GM20431 (cell line): Measurements from ENCODE around the gene PTPRK.

Source experiments
- in situ Hi-C: fragments of 300-500 bp; cut with MseI, MboI; formaldehyde crosslinking; loops from one replicate; pipeline ENCODE4 v1.15.0; 2020; ENCODE audit warnings: low sequenced_read_pairs; ENCODE audit not compliant: unreplicated experiment

PTPRK gene

DNA sequence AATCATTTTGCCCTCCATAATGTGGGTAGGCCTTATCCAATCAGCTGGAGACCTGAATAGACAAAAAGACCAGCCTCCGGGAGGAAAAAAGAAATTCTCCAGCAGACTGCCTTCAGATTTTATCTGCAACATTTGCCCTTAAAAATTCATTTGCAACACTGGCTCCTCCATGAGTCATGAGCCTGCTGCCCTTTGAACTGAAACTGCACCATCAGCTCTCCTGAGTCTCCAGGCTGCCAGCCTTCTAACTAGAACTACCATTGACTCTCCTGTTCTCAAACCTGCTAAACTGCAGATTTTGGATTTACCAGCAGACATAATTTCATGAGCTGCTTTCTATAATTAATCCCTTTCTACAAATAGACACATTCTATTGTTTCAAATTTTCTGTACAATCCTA lies 395.7 kb downstream of the PTPRK start:
- in situ Hi-C loops: no loop called here

DNA sequence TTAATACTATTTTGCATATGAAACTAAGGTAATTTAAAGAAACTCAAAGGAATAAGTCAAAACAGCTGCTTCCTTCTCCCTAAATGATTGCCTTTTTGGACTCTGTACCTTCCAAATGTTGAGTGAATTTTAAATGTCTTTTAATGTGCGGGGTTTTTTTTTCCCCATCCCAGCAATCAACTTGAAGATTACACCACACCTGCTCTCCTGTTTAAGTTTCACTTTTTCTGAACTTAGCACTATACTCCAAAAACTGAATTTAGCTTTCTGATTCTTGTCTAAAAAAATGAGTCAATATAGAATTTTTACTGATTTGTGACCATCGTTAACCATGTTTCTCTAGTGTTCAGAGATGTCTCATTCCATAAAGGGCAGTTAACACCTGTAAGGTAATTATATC lies 398.8 kb downstream of the PTPRK start:
- in situ Hi-C loops: no loop called here

DNA sequence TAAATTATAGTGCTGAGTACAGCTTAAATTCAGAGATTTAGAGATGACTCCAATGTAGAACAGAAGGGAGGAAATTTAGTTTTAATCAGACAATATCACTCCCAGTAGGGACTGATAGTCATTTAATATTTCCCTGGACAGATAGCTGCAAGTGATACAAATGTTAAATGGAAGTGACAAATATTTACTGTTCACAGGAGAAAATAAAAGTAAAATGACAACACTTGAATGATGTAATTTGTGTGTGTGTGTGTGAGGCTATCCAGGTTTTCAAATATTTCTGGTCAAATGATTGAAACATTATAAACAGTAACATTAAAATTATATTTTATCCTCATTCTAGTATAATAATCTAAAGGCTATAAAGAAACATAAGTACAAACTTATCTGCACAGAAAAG lies 399.2 kb downstream of the PTPRK start:
- in situ Hi-C loops: no loop called here

DNA sequence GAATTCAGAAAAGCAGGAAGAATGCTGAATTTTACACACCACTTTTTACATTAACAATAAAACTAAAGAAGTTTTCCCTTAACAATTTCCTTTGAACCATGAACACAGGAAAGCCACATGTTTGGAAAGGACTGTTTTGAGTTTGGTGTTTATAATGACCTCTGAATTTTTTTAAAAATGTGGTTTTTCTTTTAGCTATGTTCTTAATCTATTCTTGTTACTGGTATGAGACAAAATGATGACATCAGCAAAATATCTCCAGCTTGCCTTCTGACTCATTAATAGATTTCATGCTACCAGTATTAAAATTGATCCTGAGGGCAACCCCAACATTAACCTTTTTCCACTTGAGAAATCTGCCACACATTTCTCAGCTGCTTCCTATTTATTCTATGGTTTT lies 402.0 kb downstream of the PTPRK start:
- in situ Hi-C loops: no loop called here

DNA sequence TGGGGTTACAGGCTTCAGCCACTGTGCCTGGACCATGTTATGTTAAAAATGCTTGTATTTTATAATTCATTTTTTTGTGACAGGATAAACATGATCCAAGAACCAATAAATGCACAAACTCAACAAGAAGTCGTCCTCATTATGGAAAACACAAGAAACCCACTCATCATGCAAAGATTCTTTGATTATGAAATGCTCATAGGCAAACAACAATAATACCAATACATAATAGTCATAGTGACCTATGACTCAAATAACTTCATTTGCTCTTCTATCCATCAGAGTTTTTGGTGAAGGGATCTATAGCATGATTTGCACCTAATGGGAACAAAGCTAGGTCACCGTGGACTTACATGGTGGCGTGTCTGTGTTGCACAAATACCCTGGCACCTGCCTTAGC lies 402.5 kb downstream of the PTPRK start:
- in situ Hi-C loops: no loop called here

DNA sequence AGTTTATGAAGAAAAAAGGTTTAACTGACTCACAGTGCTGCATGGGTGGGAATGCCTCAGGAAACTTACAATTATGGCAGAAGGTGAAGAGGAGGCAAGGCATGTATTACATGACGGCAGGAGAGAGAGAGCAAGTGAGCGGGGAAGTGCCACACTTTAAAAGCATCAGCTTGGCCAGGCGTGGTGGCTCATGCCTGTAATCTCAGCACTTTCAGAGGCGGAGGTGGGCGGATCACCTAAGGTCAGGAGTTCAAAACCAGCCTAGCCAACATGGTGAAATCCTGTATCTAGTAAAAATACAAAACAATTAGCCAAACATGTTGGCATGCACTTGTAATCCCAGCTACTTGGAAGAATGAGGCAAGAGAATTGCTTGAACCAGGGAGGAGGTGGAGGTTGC lies 406.2 kb downstream of the PTPRK start:
- in situ Hi-C loops: no loop called here

DNA sequence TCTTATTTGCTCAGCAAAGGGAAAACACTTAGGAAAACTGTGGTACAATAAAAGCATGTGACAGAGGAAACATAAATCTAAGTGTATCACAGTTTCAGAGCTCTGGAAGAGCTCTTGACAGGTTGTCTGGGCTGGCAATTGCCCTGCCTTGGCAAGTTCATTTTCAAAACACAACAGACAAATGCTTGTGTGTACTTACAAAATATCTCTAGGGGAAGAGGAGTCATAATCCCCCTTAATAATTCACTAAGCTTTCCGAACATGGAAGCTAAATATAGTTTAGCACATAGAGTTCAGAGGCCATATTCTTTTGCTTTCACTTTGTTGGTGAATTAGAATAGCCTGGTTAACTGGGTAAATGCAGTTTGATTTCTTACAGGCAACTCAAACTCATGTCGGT lies 407.9 kb downstream of the PTPRK start:
- in situ Hi-C loops: no loop called here

DNA sequence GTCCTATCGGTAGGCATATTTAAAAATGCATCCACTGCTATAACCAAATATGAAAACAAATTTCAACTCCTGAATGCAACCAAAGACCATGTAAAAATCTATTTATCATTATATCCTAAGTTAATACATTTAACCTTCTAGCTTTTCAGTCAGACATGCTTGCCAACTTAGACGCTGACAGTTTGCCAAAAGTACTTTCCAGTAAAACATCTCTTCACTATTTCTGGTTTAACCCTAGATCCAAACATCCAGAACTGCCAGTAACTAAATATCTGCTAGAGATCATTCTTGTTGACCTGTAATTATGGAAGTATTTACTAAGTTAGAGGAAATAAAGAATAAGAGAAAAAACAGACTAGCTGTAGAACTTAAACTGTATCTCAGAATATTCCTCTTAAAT lies 409.3 kb downstream of the PTPRK start:
- in situ Hi-C loops: no loop called here

DNA sequence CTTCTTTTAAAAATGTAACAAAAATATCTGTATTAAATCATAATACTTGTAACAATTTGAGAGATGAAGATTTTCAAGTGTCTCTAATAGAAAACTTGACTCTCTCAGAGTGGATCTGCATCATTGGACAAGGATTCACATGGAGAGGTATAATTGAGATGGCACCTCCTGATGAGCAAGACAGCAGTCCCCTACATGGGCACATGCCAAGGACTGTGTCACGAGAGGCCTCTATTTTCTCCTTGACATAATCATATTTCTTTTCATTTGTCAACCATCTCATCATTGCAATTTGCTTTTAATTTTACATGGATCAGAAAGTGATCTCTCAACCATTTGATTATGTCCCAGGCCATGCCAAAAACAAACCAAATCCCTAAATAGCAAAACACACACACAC lies 412.7 kb downstream of the PTPRK start:
- in situ Hi-C loops: no loop called here

DNA sequence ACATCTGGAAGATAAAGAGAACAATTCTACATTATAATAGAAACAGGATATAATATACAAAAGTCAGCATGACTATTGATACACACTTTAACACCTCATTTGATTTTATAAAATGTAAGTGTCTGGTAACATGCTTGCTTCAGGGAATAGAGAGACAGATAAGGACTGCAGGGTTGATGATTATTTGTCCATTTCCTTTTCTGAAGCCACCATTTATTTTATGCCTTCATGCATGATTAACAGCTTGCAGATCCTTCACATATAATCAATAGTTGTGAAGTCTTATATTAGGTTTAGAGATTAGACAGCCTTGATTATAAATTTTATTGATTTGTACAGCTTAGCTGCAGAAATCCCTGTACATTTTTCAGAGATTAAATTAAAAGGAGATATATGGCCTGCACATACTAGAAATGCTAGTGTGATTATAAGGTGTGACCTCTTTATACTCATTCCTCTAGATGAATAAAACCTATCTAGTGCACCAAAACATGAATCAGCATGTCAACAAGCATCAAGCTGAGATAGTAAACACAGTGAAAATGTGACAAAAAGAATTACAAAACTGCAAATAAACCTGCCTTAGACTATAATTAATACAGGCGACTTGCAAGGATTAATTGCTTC lies 420.7 kb downstream of the PTPRK start:
- in situ Hi-C loops: no loop called here

DNA sequence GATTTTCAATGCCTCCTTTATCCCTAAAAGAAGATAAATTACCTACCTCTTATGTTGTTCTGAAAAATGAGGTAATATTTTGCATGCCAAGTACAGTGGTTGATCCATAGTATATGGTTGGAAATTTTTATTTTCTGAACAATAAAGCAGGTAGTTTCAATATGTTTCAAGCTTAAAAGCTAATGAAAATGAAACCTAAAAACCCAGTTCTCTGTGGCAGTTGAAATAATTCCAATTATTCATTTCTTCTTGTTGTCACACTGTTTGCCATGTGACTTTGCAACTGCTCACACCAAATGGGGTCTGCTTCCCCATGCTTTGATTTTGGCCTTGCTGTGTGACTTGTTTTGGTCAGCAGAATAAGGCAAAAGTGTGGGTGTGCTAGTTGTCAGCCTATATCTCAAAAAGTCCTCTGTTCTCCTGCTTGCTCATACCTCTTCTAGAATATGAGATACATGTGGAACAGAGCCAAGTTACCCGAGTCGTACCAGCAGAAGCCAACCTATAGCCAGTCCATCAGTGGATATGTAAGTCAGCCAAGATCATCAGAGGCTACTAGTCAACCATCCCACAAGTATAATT lies 422.3 kb downstream of the PTPRK start:
- in situ Hi-C loops: no loop called here

DNA sequence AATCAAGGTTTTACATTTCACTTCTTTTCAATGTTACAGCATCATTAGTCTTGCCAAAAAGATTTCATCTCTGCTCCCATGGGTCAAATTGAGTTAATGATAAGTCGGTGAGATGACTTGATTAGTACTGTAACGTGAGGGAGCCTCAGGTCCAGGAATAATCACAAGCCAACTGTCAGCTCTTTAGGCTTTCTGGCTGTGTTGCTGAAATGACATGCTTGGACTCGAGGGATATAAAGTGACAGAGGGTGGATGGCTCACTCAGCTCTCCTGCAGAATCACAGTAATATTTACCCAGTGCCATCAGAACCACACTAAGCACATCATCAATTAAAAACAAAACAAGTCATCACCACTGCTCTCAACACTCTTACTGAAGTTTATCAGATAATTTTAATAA lies 423.4 kb downstream of the PTPRK start:
- in situ Hi-C loops: no loop called here

DNA sequence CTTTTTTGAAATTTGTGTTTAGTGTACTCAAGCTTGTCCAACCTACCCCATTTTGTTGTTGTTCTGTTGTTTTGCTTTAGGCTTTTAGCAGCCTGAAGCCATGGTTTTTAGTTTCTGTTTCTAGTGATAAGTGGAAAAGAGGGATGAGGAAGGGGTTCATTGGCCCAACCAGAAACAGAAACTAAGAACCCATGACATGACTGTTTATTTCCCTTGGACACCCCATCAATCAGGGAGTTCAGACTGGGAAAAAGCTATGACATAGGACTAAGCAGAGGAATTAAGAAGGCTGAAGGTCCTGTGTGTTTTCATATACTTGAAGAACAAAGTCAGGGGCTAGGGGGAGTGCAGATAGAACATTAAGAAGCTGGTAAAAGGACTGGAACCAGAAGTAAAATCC lies 425.0 kb downstream of the PTPRK start:
- in situ Hi-C loops: no loop called here

DNA sequence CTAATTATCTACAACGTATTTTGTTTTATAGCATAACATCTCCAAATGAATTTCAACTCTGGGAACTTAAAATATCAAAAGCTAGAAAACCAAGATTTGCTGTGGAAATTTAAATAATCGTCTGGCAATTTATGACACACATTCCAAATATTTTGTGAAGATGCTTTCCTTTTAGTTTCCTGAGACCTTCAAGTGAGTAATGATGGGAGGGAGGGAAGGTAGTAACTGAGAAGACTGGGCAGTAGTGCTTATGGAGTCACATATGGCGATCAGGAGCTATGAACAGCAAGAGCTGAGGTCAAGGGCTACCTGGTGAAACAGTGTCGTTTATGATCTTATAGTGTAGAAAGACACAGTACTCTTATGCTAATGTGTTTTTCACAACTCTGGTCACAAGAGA lies 441.4 kb downstream of the PTPRK start:
- in situ Hi-C loops: no loop called here

DNA sequence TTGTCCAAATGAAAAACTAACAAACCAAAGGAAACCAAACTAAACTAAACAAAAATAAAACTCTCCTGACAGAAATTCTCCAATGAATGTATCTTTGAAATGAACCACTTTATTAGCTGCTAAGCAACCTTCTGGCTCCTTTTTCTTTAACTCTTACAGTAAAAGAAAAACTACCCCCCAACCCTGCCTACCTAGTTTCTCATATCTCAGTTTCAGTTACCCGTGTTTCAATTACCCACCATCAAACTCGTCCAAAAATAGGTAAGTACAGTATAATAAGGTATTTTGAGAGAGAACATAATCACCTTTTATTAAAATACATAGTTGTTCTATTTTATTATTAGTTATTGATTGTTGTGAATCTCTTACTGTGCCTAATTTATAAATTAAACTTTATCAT lies 442.1 kb downstream of the PTPRK start:
- in situ Hi-C loops: no loop called here

DNA sequence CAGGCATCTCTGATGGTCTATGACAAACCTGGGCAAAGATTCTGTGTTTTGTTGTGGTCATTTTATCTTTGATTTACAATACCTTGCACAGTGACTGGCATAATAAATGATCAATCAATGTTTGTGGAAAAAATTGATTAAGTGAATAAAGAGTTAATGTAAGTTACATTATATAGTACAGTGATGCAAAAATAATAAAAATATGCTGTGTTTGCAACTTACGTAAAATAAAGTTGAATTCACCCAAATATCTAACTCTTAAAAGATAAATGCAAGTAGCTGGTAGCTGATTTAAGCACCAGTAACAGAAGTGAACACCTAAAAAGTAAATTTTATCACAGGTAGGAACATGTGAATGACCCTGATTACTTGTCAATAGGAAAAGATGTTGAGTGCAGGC lies 443.6 kb downstream of the PTPRK start:
- in situ Hi-C loops: no loop called here

DNA sequence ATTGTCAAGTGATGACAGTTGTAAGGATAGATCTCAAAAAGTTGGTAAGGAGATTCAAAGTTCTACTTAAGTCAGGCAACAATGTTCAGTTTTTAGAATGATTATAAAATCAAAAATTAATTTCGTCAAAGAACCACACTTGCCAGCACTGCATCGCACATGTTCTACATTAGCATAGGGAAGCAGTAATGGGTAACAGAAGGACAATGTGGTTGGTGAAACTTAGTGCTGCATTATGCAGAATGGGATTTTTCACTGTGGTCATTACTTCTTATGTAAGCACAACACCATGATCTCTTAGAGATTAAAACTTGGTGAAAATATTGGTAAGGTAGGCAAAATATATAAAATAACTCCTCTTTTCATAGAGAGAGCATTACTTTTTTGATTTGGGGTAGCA lies 445.8 kb downstream of the PTPRK start:
- in situ Hi-C loops: no loop called here

DNA sequence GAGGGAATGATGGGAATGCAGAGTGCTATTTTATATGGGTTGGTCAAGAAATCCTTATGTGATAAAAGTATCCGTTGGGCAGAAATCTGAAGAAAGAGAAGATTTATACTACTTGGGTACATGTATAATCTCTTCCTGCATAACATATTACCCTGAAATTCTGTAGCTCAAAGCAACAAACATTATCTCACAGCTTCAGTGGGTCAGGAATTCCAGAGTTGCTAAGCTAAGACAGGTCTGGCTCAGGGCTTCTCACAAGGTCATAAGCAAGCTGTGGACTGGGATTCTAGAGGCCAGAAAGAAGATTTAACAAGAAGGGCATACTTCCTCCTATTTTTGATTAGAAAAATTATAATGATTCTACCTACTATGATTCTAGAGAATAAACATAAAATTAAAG lies 447.0 kb downstream of the PTPRK start:
- in situ Hi-C loops: no loop called here

DNA sequence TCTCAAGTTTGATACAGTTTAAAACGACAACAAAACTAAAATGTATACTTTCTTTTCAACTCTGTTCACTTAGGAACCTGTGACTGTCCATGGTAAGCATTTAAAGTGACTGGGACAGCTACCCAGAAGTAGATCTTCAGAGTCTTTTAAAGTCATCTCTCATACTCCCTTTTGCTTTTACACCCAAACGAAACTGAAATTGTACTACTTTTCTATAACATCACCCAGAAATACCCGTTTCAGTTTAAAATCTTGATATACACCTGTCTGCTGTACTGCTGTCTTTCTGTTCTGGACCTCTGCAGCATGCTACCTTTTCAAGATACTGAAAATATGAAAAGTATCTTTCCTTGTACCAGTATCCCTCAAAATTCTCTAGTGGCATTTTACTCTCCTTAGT lies 449.2 kb downstream of the PTPRK start:
- in situ Hi-C loops: no loop called here

DNA sequence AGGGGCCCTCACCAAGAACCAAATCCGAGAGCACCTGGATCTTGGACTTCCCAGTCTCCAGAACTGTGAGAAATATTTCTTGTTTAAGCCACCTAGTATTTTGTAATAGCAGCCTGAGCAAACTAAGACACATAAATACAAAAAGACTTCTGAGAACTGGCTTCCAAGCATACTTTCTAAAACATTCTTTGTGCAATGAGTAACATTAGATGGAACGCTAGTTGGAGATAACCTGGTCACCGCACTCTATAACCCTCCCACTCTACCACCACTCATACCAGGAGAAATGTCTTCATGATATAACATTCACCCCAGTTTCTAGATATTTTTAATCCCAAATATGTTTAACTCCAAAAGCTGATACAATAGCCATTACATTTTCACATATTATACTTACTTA lies 450.0 kb downstream of the PTPRK start:
- in situ Hi-C loops: no loop called here

DNA sequence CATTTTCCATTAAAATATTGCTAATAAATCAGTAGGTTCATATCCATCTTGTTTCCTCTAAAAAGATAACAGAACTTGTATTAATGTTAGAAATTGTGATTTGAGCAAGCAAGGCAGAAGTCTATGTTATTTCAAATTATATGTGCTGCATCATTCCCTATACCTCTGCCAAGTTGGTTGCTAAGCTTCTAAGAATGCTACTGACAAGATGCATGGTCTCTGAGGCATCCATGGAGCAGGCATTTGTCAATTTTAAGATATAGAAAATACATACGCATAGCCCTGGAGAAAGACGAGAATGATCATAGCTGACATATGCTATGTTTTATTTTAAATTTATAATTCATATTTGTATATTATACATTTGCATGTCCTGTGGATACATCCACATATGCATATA lies 451.2 kb downstream of the PTPRK start:
- in situ Hi-C loops: no loop called here

DNA sequence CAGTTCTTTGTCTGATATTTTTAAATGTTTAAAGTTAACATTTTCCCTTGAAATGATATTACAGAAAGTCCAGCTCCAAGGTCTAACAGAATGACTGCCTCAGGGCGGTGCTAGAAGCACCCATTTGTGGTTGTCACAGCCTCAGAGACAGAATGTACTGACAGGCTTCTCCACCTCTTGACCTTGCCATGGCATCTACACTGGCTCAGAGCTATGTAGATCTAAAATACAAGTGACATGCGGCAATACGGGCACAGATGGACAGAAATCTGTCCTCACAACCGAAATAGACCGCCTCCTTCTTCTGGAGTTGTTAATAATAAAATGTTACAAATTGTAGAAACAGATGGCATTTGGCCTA lies 452.3 kb downstream of the PTPRK start:
- in situ Hi-C loops: no loop called here
